ENCODE measurements around the gene COMT.

The COMT gene

GRCh38 chr22:19988331-19988808 is 46.8 kb downstream of the COMT start:
- H4K91ac ChIP-seq (ENCODE audit: low read depth, low read length, poor library complexity), result no peak overlapping the region
- H3K4me1 ChIP-seq (ENCODE audit: control insufficient read depth in 2 of 2, insufficient read depth in 1 of 2, low read depth in 1 of 2, low read length in 2 of 2), result peaks cover 22 to 23% of the 10 kb centered on the region in 2 donors
- peaks cover 2 to 10% of the 10 kb centered on the region in 2 donors for H3K36me3 ChIP-seq (replicated peaks in 1 of 2; ENCODE audit: control insufficient read depth in 2 of 2, insufficient read depth in 2 of 2, low read length in 2 of 2)
- H3K27ac ChIP-seq (replicated peaks; ENCODE audit: low read length), result no peak overlapping the region
- H2BK12ac ChIP-seq (ENCODE audit: low read length), result peak overlapping the region; percentile 46
- peak overlapping the region; percentile 22 for H2BK5ac ChIP-seq (ENCODE audit: low read length)
- no peak overlapping the region for H2AFZ ChIP-seq (ENCODE audit: low read length)
- no peak overlapping the region for H3K4me2 ChIP-seq (ENCODE audit: insufficient read depth, low read length, poor library complexity, severe bottlenecking)
- no peaks in the 10 kb centered on the region for H3K9me3 ChIP-seq (replicated peaks in 1 of 2; ENCODE audit: control insufficient read depth in 2 of 2, insufficient read depth in 1 of 2, low read depth in 1 of 2, low read length in 2 of 2)
- no peak overlapping the region for H3K14ac ChIP-seq (ENCODE audit: low read length)
- no CpG with 5 or more reads among the region's 9 CpGs for WGBS, 2 donors (ENCODE audit: extremely low coverage in 2 of 2, insufficient read length in 2 of 2, insufficient replicate concordance in 1 of 2)
- no peak overlapping the region for H2BK120ac ChIP-seq (ENCODE audit: low read depth, low read length)
- no peak overlapping the region for H4K8ac ChIP-seq (ENCODE audit: low read depth, low read length)
- H3K4ac ChIP-seq (ENCODE audit: low read length), result no peak overlapping the region
- no peak overlapping the region for H3K9ac ChIP-seq (ENCODE audit: low read depth, low read length, poor library complexity)
- no peaks in the 10 kb centered on the region for H3K27me3 ChIP-seq (ENCODE audit: control insufficient read depth in 3 of 3, insufficient read depth in 3 of 3, low read depth in 1 of 3, low read length in 3 of 3)
- H2AK5ac ChIP-seq (ENCODE audit: low read depth, low read length), result peak overlapping the region; percentile 95
- peak overlapping the region; percentile 89 for H2BK15ac ChIP-seq (ENCODE audit: low read length)
- no peak overlapping the region for H3K4me3 ChIP-seq (ENCODE audit: low read length in 2 of 2)
- H3K18ac ChIP-seq (ENCODE audit: low read length), result peak overlapping the region; percentile 35
- H3K79me1 ChIP-seq (ENCODE audit: low read depth, low read length), result peaks cover 20% of the 10 kb centered on the region
- no peak for DNase-seq (ENCODE audit: low spot score)
- H3K23ac ChIP-seq (ENCODE audit: low read depth, low read length, poor library complexity), result peak overlapping the region; percentile 34

GRCh38 chr22:19988965-19989724 is 47.6 kb downstream of the COMT start:
- Histone ChIP-seq H3K14ac (ENCODE audit: low read length) (peak overlapping the region; percentile 67), H3K9me3 (replicated peaks in 1 of 2; ENCODE audit: control insufficient read depth in 2 of 2, insufficient read depth in 1 of 2, low read depth in 1 of 2, low read length in 2 of 2) (no peaks in the 10 kb centered on the region), H3K18ac (ENCODE audit: low read length) (peak overlapping the region; percentile 17), H2BK12ac (ENCODE audit: low read length) (no peak overlapping the region), H3K36me3 (replicated peaks in 1 of 2; ENCODE audit: control insufficient read depth in 2 of 2, insufficient read depth in 2 of 2, low read length in 2 of 2) (peaks cover 2 to 7% of the 10 kb centered on the region in 2 donors), H3K4ac (ENCODE audit: low read length) (no peak overlapping the region), H3K27ac (replicated peaks; ENCODE audit: low read length) (no peak overlapping the region), H4K8ac (ENCODE audit: low read depth, low read length) (no peak overlapping the region), H2BK120ac (ENCODE audit: low read depth, low read length) (no peak overlapping the region), H3K27me3 (ENCODE audit: control insufficient read depth in 3 of 3, insufficient read depth in 3 of 3, low read depth in 1 of 3, low read length in 3 of 3) (no peaks in the 10 kb centered on the region), H3K4me1 (ENCODE audit: control insufficient read depth in 2 of 2, insufficient read depth in 1 of 2, low read depth in 1 of 2, low read length in 2 of 2) (peaks cover 22% of the 10 kb centered on the region in 2 donors), H2BK5ac (ENCODE audit: low read length) (peak overlapping the region; percentile 39), H3K4me2 (ENCODE audit: insufficient read depth, low read length, poor library complexity, severe bottlenecking) (no peak overlapping the region), H2AK5ac (ENCODE audit: low read depth, low read length) (peak overlapping the region; percentile 68), H3K4me3 (ENCODE audit: low read length in 2 of 2) (no peak overlapping the region), H3K23ac (ENCODE audit: low read depth, low read length, poor library complexity) (peak overlapping the region; percentile 77), H2BK15ac (ENCODE audit: low read length) (no peak overlapping the region), H4K91ac (ENCODE audit: low read depth, low read length, poor library complexity) (no peak overlapping the region), H2AFZ (ENCODE audit: low read length) (no peak overlapping the region), H3K79me1 (ENCODE audit: low read depth, low read length) (peaks cover 20% of the 10 kb centered on the region), H3K9ac (ENCODE audit: low read depth, low read length, poor library complexity) (no peak overlapping the region)
- WGBS, 2 donors (ENCODE audit: extremely low coverage in 2 of 2, insufficient read length in 2 of 2, insufficient replicate concordance in 1 of 2), result no CpG with 5 or more reads among the region's 18 CpGs
- DNase-seq (ENCODE audit: low spot score), result no peak

GRCh38 chr22:19989725-19990067 is 48.1 kb downstream of the COMT start:
- no peak overlapping the region for H2AFZ ChIP-seq (ENCODE audit: low read length)
- no peak overlapping the region for H3K4me3 ChIP-seq (ENCODE audit: low read length in 2 of 2)
- no peak overlapping the region for H3K4me2 ChIP-seq (ENCODE audit: insufficient read depth, low read length, poor library complexity, severe bottlenecking)
- no CpG with 5 or more reads among the region's 3 CpGs for WGBS, 2 donors (ENCODE audit: extremely low coverage in 2 of 2, insufficient read length in 2 of 2, insufficient replicate concordance in 1 of 2)
- no peak overlapping the region for H2BK120ac ChIP-seq (ENCODE audit: low read depth, low read length)
- H3K18ac ChIP-seq (ENCODE audit: low read length), result no peak overlapping the region
- H4K8ac ChIP-seq (ENCODE audit: low read depth, low read length), result no peak overlapping the region
- no peak overlapping the region for H4K91ac ChIP-seq (ENCODE audit: low read depth, low read length, poor library complexity)
- no peak overlapping the region for H3K27ac ChIP-seq (replicated peaks; ENCODE audit: low read length)
- no peak overlapping the region for H2BK15ac ChIP-seq (ENCODE audit: low read length)
- H3K4me1 ChIP-seq (ENCODE audit: control insufficient read depth in 2 of 2, insufficient read depth in 1 of 2, low read depth in 1 of 2, low read length in 2 of 2), result peaks cover 19% of the 10 kb centered on the region in 2 donors
- no peaks in the 10 kb centered on the region for H3K27me3 ChIP-seq (ENCODE audit: control insufficient read depth in 3 of 3, insufficient read depth in 3 of 3, low read depth in 1 of 3, low read length in 3 of 3)
- no peak overlapping the region for H2BK12ac ChIP-seq (ENCODE audit: low read length)
- H2AK5ac ChIP-seq (ENCODE audit: low read depth, low read length), result peak overlapping the region; percentile 50
- no peak overlapping the region for H3K9ac ChIP-seq (ENCODE audit: low read depth, low read length, poor library complexity)
- no peak overlapping the region for H3K14ac ChIP-seq (ENCODE audit: low read length)
- no peak for DNase-seq (ENCODE audit: low spot score)
- H3K23ac ChIP-seq (ENCODE audit: low read depth, low read length, poor library complexity), result peak overlapping the region; percentile 77
- H2BK5ac ChIP-seq (ENCODE audit: low read length), result peak overlapping the region; percentile 39
- H3K36me3 ChIP-seq (replicated peaks in 1 of 2; ENCODE audit: control insufficient read depth in 2 of 2, insufficient read depth in 2 of 2, low read length in 2 of 2), result peaks cover under 1 to 7% of the 10 kb centered on the region in 2 donors
- no peak overlapping the region for H3K4ac ChIP-seq (ENCODE audit: low read length)
- H3K9me3 ChIP-seq (replicated peaks in 1 of 2; ENCODE audit: control insufficient read depth in 2 of 2, insufficient read depth in 1 of 2, low read depth in 1 of 2, low read length in 2 of 2), result no peaks in the 10 kb centered on the region
- H3K79me1 ChIP-seq (ENCODE audit: low read depth, low read length), result peaks cover 17% of the 10 kb centered on the region

- Histone ChIP-seq H3K4me1 (ENCODE audit: control insufficient read depth in 2 of 2, insufficient read depth in 1 of 2, low read depth in 1 of 2, low read length in 2 of 2) (peaks cover 15 to 16% of the 10 kb centered on the region in 2 donors), H3K27ac (replicated peaks; ENCODE audit: low read length) (no peak overlapping the region), H2AFZ (ENCODE audit: low read length) (no peak overlapping the region), H3K36me3 (replicated peaks in 1 of 2; ENCODE audit: control insufficient read depth in 2 of 2, insufficient read depth in 2 of 2, low read length in 2 of 2) (peaks cover 0 to 7% of the 10 kb centered on the region in 2 donors), H3K27me3 (ENCODE audit: control insufficient read depth in 3 of 3, insufficient read depth in 3 of 3, low read depth in 1 of 3, low read length in 3 of 3) (no peaks in the 10 kb centered on the region), H4K91ac (ENCODE audit: low read depth, low read length, poor library complexity) (no peak overlapping the region), H4K8ac (ENCODE audit: low read depth, low read length) (no peak overlapping the region), H2BK12ac (ENCODE audit: low read length) (peak overlapping the region; percentile 58), H3K23ac (ENCODE audit: low read depth, low read length, poor library complexity) (peak overlapping the region; percentile 65), H3K4ac (ENCODE audit: low read length) (no peak overlapping the region), H2BK5ac (ENCODE audit: low read length) (no peak overlapping the region), H3K9ac (ENCODE audit: low read depth, low read length, poor library complexity) (peak overlapping the region; percentile 70), H3K4me3 (ENCODE audit: low read length in 2 of 2) (no peak overlapping the region), H2BK120ac (ENCODE audit: low read depth, low read length) (no peak overlapping the region), H3K14ac (ENCODE audit: low read length) (no peak overlapping the region), H3K79me1 (ENCODE audit: low read depth, low read length) (peaks cover 13% of the 10 kb centered on the region), H2AK5ac (ENCODE audit: low read depth, low read length) (no peak overlapping the region), H3K18ac (ENCODE audit: low read length) (peak overlapping the region; percentile 76), H3K4me2 (ENCODE audit: insufficient read depth, low read length, poor library complexity, severe bottlenecking) (no peak overlapping the region), H3K9me3 (replicated peaks in 1 of 2; ENCODE audit: control insufficient read depth in 2 of 2, insufficient read depth in 1 of 2, low read depth in 1 of 2, low read length in 2 of 2) (no peaks in the 10 kb centered on the region), H2BK15ac (ENCODE audit: low read length) (peak overlapping the region; percentile 5)
- no CpG with 5 or more reads among the region's 2 CpGs for WGBS, 2 donors (ENCODE audit: extremely low coverage in 2 of 2, insufficient read length in 2 of 2, insufficient replicate concordance in 1 of 2)
- DNase-seq (ENCODE audit: low spot score), result no peak
Measured at GRCh38 chr22:19990188-19990587, 48.6 kb downstream of the COMT start.

Data from neuronal stem cell (in vitro differentiated cells).